DOHH2 (cell line): ENCODE results near the gene CDKN2AIPNL.

Experiments
- CTCF ChIP-seq: fragments of 200-600 bp; sonication (generic); IDR thresholded peaks from one replicate; pipeline ENCODE4 v1.5.1; 2014; ENCODE audit warnings: antibody characterized with exemption, mild to moderate bottlenecking, low read depth, low read length; ENCODE audit not compliant: poor library complexity, severe bottlenecking
- EZH2phosphoT487 ChIP-seq: fragments of 200-600 bp; sonication (generic); IDR thresholded peaks from 2 replicates; pipeline ENCODE4 v1.6.1; 2017; ENCODE audit warnings: borderline replicate concordance, mild to moderate bottlenecking, antibody characterized with exemption, low read length, moderate library complexity, mixed read lengths

- TF ChIP-seq CTCF (no peak), EZH2phosphoT487 (no peak)
These were observed 13.0 kb downstream of the CDKN2AIPNL start for GRCh38 chr5:134398609-134399155.
